ENCODE data around the gene PAGE4.

The PAGE4 gene

GRCh38 chrX:49880668-49881067 is 51.6 kb downstream of the PAGE4 start:
- no peak for FAIRE-seq
- no peak for DNase-seq (ENCODE audit: insufficient read length, low spot score)
- no peak for TF ChIP-seq POLR2A (IDR thresholded peaks at IDR 0.05; ENCODE audit: low read depth, low read length)

Measured in H54 (cell line).